MV-4-11 (cell line): ENCODE measurements around the gene CNRIP1.
"Not testable (repeated sequence)": the region's sequence is repeated elsewhere in the genome, so short reads cannot be mapped to it uniquely, and the experiment has no call there.

Experiments
- DNase-seq: peaks from one replicate; lab custom pipeline; 2025; lab: John Stamatoyannopoulos, UW

The CNRIP1 gene, protein sequence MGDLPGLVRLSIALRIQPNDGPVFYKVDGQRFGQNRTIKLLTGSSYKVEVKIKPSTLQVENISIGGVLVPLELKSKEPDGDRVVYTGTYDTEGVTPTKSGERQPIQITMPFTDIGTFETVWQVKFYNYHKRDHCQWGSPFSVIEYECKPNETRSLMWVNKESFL

DNA sequence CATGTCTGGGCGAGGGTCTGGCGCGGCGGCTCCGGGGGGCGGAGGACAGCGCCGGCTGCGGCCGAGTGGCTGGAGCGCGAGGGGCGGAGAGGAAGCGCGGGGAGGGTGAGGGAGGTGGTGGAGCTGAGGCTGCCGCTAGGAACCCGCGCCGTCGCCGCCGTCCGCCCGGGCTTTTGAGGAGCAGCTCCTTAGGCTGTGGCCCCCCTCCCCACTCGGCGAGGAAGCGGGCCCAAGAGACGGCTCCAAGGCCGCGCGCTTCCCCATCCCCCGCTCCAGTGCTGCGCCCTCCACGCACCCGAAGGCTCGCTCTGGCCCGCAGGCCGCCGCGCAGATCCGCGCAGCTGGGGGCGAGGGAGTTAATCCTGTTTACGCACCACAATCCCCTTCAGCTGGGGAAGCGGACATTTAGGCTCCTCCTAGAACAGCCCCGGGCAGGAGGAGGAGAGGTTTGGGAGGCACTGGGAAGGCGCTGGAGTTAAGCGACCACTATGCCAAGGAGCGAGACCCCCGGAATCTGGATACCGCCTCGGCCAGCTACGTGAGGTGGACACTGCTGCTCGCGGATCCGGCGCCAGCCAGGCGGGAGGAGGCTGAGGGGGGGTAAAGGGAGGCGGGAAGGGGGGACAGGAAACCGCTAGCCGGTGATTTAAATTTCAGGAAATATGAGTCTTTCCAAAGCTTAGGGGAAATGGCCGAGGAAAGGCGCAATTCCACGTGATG lies at the start of gene CNRIP1:
TSS of gene CNRIP1 (minus strand) at position 552 of the 720 bp plus-strand sequence. CDS start at position 3, 549 bp downstream.
- no peak for DNase-seq

DNA sequence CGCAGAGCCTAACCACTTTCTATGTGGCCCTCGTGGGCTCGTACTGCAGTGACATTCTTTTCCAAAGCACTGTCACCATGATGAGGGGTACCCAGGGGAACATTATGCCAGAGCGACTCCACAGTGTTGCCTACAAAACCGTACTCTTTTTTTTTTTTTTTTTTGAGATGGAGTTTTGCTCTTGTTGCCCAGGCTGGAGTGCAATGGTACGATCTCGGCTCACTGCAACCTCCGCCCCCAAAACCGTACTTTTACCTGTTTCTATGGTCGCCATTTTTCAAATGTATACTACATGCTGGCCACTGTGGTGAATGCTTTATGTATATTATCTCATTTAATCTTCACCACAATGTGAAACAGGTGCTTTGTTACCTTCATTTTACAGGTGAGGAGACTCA lies 49.6 kb upstream of the CNRIP1 start:
- DNase-seq: no peak

DNA sequence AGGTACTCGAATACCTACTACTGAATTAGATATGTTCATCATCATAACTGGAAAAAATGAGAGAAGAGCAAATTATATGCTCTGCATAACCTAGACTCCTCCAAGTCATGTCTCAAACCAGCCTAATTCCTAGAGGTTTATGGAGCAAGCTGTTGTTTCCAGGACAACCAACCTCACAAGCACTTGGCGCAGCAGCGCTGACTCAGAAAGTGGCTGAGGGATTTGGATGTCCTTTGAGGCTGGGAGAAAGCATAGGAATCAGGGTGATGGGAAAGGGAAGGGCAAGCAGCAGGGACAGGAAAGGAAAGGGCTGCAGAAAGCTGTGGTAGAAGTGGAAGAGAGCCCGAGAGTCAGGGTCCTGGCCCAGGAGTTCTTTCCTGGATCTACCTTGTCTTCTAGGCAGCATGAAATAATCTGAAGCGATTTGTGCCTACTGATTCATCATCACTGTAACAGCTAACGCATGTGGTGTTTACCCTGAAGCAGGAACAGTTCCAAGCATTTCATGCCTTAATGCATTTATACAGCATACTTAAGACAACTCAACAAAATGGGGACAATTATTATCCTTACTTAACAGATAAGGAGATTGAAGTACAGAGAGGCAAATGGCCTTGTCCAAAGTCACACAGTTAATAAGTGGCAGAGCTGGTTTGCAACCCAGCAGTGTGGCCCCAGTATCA lies 49.0 kb upstream of the CNRIP1 start:
- DNase-seq: peak; percentile 44

DNA sequence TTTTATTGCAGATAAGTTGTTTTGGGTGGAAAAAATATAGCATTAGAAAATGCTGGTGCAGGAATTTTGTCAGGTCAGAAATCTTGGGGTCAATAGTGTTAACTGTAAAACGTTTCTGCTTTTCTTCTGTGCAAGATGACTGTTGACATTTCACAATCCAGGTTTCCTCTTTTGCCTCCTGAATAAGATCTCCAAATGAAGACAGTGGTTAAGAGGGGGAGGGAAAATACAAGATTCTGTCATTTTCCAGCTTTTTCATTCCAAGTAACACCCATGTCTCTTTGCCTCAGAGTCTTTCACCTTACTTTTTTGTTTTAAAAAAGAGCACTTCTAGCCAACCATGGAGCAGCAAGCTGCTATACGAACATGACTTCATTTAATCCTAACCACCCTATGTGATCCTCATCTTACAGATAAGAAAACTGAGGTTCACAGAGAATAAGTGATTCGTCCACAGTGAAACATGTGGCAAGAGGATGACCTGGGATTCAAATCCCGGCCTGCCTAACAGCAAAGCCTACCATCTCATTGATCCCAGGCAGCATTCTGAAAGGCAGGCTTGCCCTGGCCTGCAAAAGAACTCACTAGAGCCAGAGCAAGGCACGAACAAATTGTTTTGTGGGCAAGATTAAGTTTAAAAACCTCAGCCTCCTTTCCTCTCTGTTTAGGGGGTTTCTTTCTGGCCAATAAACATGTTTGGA lies 48.4 kb upstream of the CNRIP1 start:
- peak; percentile 91 for DNase-seq

DNA sequence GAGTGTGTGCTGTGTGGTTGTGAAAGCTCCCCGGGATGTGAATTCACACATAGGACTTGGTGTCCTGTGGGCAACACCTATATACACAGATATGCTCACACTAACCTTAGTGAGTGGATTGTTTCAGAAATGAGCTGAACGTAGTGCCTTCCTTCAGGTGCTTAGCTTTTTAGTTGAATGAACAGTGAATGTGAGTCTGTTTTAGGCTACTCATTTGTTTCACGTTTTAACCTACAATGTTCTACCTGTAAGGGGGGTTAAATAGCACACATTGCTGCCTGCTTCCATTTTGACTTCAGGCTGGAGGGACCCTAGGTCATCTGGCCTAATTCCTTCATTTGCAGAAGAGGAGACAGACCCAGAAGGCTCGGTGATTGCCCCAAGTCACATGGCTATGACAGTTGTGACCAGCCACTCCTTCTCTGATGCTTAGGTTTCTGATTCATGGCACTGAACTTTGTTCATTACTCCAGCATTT lies 46.4 kb upstream of the CNRIP1 start:
- DNase-seq: peak; percentile 56

DNA sequence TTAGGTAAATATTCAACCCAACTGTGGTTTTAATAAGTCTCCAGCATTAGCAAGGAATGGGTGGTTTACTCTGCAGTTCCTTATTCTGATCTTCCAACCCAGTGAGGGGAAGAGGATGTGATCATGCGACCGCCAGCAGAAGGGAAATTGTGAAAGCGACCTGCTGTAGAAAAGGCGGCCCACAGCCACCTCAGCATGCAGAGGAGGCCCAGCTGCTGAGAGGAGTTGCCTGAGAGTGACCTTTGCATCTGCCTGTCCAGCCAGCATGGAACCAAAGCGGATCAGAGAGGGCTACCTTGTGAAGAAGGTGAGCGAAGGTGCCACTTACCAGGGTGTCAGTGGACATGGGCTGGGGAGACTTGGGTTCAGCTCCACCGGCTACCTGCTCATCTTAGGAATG lies 45.3 kb upstream of the CNRIP1 start, which contains the start of gene PLEK:
TSS of gene PLEK (plus strand) at position 196 of the 400 bp plus-strand sequence. CDS start at position 266, 70 bp downstream.
- DNase-seq: peak; percentile 98

DNA sequence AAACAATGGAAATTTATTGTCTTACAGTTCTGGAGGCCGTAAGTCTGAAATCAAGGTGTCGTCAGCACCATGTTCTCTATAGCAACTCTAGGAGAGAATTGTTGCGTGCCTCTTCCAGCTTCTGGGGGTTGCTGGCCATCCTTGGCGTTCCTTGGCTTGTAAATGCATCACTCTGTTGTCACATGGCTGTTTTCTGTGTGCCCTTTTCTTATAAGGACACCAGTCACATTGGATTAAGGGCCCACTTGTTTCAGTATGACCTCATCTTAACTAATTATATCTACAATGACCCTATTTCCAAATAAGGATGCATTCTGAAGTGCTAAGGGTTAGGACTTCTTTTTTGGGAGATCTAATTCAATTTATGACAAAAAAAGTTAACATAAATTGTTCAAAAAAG lies 44.0 kb upstream of the CNRIP1 start:
- peak; percentile 61 for DNase-seq

DNA sequence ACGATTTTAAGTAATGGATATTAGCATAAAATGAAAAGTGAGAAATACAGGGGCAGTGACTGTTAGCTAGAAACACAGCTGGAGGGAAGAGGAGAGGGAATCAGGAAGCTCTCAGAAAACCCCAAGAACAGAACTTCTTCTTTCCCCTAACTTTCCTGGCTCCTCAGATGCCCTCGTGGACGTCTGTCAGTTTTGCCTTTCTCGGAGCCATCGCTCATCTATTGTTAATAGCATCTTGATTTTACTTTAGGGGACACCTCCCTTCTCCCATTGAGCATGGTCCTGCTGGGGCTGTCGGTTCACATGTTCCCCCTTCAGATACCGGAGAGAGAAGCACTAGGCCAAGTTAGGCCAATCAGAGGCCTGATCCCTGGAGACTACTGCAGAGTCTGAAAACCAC lies 43.0 kb upstream of the CNRIP1 start:
- peak; percentile 66 for DNase-seq

DNA sequence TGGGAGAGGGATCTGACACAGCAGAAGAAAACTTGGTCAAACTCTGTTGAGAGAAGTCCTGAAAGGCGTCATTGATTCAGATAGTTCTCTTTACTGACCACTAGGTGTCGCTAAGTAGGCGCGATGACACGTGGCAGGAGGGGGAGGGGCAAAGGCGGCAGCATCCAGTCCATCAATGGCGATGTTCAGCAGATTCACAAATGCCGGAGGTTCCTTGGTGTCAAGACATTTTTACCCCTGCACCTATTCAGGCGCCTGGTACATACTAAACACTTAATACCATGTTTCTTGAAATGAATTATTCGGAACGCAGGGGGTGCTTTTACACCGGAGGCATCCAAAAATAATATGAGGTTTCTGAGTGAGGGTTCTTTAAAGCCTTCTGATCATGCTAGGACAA lies 42.3 kb upstream of the CNRIP1 start:
- DNase-seq: peak; percentile 81

DNA sequence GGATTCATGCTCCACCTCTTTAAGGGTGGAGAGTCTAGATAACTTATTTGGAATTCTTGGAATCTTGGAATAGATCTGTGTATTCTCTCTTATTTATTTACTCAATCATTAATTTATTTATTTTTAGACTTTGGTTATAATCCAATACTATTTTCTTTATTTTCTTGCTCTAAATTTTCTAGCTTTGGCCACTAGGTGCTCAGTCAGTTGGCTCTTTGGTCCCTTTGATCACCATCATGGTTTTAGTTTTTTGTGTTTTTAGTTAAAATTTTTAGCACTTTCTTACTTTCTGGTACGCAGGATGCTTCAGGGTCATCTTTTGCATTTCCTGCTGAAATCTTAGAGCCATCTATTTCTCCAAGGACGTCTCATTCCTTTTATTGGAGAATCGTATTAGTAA lies 40.1 kb upstream of the CNRIP1 start:
- DNase-seq: no peak

DNA sequence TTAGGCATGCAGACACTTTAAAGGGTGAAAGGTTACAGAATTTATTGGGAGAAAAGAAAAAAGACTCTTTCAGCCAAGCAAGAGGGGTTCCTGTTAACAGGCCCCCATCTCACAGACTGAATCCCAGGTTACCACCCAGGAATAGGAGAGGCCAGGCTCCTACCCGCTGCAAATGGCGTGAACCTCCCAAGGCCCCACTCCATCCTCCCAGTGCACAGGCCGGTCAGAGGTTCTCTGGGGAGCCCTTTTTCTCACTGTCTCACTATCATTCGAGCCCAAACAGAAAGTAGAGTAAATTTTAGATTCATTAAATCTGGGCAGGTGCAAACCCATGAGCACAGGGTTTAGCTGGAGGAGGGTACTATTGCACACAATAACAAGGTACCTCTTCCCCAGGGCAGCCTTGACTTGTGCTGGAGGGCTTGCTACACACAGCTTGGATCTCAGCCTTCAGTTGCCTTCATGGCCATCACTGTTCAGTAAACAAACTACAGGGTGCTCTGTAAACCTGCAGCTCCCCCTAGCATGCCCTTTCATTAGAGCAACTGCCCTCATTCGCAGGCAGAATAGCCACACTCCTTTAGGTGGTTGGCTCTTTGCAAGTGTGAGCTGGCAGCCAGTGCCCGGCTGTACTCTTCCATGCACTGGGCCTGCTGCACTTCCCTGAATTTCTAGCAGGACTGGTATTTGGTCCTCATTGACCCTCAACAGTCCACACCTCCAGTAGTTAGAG lies 38.0 kb upstream of the CNRIP1 start:
- DNase-seq: peak; percentile 45

DNA sequence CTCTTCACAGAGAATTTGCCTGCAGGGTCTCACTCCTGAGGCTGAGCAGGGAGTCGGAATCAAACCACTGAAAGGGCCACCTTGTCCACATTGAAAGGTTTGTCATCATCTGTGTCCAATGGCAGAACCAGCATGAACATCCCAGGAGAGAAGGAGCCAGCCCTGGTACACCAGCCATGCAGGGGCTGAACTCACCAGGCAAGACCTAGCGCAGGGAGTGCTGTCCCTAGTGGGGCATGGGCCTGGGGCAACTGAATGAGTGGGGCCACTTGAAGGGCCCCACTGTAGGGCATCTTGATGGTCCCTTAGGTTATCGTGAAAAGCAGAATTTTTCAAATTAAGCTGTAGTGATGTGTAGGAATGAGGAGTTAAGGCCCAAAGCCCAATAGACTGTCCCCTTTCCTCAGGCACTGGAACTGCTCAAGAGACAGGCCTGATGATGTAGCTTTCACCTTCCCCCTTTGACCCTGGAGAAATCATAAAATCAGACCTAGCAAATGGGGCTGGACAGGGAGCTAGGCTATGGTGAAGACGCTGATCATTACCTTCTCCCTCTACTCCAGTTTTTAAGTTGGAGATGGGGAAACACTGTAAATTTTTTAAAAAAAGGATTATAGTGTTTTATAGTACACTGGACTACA lies 37.0 kb upstream of the CNRIP1 start:
- no peak for DNase-seq

DNA sequence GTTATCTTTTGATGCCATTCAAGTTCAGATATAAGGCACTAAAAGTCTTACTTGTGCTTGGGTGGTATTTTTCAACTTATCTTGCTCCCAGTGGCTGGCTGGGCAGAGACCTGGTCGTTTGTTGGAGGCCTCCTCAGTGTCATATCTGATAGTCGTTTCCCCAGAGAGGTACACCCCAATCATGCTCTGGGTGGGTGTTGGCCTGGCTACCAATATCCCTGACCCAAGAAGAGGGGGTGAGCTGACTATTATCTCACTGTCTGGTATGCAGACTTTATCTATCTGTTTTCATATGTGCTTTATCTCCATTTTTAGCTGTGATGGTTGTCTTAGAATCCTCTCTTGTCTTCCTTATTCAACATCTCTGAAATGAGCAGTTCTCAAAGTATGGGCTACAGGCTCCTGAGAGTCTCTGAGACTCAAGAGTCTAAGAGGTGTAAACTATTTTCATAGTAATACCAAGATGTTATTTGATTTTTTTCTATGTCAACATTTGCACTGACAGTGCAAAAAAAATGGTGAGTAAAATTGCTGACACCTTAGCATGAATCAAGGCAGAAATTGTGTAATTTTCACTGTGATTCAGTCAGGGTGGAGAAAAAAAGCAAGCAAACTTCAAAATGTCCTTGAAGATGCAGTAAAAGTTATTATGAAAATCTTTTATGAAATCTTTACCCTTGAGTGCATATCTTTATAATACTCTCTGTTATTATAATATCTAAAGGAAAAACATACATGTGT lies 33.1 kb upstream of the CNRIP1 start:
- no peak for DNase-seq

DNA sequence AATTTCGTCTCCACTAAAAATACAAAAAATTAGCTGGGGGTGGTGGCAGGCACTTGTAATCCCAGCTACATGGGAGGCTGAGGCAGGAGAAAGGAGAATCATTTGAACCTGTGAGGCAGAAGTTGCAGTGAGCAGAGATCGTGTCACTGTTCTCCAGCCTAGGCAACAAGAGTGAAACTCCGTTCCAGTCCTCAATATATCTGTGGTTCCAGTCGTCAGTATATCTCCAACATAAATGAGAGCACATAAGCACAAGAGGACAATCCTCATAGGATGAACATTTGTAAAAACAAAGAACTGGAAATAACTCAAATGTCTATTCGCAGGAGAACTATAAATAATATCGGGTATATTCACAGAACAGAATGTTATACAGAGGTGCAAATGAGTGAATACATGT lies 32.2 kb upstream of the CNRIP1 start:
- DNase-seq: no peak

DNA sequence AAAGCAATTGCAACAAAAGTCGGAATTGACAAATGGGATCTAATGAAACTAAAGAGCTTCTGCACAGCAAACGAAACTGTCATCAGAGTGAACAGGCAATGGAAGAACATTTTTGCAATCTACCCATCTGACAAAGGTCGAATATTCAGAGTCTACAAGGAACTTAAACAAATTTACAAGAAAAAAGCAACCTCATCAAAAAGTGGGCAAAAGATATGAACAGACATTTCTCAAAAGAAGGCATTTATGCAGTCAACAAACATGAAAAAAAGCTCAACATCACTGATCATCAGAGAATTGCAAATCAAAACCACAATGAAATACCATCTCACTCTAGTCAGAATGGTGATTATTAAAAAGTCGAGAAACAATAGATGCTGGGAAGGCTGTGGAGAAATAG lies 29.3 kb upstream of the CNRIP1 start:
- not testable (repeated sequence) for DNase-seq

DNA sequence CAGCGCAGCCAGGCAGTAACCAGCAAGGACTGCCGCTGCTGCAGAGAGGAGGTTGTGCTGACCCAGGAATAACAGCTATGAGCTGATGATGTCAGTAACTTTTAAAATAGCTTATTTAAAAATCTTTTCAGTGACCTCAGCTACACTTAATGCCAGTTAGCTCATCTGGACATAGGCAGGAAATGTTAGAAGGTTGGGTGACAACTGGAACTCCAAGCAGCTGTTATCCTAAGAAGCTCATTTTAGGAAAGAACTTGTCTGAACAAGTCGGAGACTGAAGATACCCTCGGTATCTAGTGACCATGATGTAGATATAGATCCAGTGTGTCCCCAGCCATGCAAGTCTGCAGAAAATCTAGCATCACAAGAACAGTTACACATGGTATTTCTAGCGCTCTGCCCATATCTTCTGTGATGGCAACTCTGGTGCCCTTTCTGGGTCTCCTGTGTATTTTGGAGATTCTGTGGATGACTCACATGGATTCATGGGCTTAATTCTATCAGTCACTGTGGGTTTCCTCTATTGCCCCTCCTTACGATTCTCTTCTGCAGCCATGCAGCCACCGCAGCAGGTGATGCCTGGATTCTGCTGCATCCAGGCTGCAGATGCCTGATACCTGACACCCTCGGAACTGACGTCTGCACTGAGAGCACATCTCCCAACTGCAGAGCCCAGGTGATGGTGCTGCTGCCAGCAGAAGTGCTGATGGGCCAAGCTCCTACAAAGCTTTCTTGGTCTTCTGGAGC lies 25.6 kb upstream of the CNRIP1 start:
- DNase-seq: no peak

DNA sequence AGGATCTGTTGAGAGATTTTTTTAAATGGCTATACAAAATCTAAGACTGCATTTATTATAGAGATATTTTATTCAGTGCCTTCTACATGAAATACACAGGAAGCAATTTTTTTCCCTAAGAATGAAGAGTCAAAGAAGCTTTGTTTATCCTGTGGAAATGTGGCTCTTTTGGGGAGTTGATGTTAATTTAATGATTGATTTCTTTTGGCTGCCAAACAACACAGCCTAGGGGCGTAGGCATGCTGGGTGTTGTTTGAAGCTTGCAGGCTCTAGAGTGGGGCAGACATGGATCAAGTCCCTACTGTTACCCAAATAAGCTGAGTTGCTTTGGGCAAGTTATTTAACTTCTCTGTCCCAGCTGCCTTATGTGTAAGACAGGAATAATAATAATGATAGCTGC lies 24.3 kb upstream of the CNRIP1 start:
- no peak for DNase-seq

DNA sequence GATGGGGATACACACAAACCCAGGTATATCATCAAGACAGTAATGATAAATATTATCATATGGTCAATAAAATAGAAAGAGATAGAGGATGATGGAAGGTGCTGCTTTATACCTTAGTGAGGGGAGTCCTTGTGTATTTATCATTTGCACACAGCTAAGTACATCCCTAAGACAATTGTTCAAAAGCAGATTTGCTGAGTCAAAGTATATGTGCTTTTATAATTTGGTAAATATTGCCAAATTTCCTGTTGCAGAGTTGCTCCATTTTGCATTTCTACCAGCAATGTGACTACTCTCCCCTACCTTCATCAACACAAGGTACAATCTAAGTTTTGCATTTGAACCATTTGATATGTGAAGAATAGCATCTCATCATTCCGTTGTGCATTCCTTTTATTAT lies 22.7 kb upstream of the CNRIP1 start:
- no peak for DNase-seq

DNA sequence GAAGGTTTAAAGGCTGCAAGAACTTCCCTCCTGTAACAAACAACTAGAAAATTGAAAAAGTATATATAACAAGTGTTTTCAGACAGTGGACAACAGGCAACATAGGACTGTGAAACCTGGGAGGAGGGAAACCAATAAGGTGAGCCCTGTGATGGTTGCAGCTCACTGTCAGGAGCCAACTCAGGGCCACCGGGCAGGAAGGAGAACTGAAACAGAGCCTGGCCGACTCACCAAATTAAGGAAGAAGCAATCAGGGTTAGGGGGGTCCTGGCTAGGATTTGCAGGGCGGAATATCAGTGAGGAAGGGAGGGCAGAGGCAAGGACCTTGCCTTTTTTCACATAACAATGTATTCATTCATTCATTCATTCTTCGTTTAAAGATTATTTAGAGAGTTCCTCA lies 21.8 kb upstream of the CNRIP1 start:
- peak; percentile 51 for DNase-seq

DNA sequence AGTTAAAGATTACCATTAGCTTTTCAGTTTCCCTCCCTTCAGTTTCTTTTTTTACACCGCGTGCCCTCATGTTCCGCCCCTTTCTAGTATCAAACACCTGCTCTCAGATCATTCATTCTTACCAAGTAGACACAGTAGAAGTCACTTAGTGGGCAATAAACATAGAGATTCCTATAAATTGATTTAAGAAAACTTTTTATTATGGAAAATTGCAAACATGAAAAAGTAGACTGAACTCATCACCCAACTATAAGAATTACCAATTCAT lies 21.2 kb upstream of the CNRIP1 start:
- no peak for DNase-seq
